WTC11 (cell line): ENCODE measurements around the gene LGR6. TPM values are rescaled to one million over a fixed set of nuclear protein-coding genes. Genes with fewer than 3 reads are reported as not detected.

ENCODE experiments used
- ATAC-seq: fragments of 200-7000 bp; cut with Tn5 transposase; 2 replicates; pipeline ENCODE4 v1.10.0; 2021; ENCODE audit warnings: mild to moderate bottlenecking, moderate library complexity
- CTCF ChIA-PET: fragments of 300-600 bp; sonication (Branson Sonifier 250); formaldehyde crosslinking; loops from one replicate; lab custom pipeline; 2021; ENCODE audit warnings: antibody characterized with exemption; lab: Charles Lee
- POLR2A ChIA-PET: fragments of 350-600 bp; sonication (Branson Sonifier 250); formaldehyde crosslinking; loops from one replicate; lab custom pipeline; 2021; ENCODE audit warnings: antibody characterized with exemption; lab: Charles Lee
- DNase-seq: peaks from one replicate; pipeline ENCODE4 v3.0.0; 2021; ENCODE audit warnings: low spot score
- H3K27ac Mint-ChIP-seq: 2 replicates; pipeline ENCODE4 v1.8.0; 2021; ENCODE audit warnings: mixed read lengths
- H3K27me3 Mint-ChIP-seq: 2 replicates; pipeline ENCODE4 v1.8.0; 2021; ENCODE audit warnings: low read depth, mild to moderate bottlenecking, moderate library complexity, mixed read lengths
- H3K36me3 Mint-ChIP-seq: 2 replicates; pipeline ENCODE4 v1.8.0; 2021; ENCODE audit warnings: mixed read lengths
- H3K4me1 Mint-ChIP-seq: 2 replicates; pipeline ENCODE4 v1.8.0; 2022; ENCODE audit warnings: mixed read lengths
- H3K4me3 Mint-ChIP-seq: 2 replicates; pipeline ENCODE4 v1.8.0; 2021; ENCODE audit warnings: mild to moderate bottlenecking, moderate library complexity, mixed read lengths
- H3K9me3 Mint-ChIP-seq: 2 replicates; pipeline ENCODE4 v1.8.0; 2021; ENCODE audit warnings: mixed read lengths
- CBFB ChIP-seq: sonication (generic); formaldehyde crosslinking; IDR thresholded peaks from 2 replicates; pipeline ENCODE4 v1.8.1; 2022; ENCODE audit warnings: mild to moderate bottlenecking, low read depth, missing genetic modification reagents
- EMX1 ChIP-seq: fragments of 250-450 bp; sonication (Bioruptor Pico); IDR thresholded peaks from 2 replicates; pipeline ENCODE4 v1.8.0; 2021; ENCODE audit warnings: mild to moderate bottlenecking
- NFYB ChIP-seq: sonication (generic); formaldehyde crosslinking; conservative IDR thresholded peaks from 2 replicates; pipeline ENCODE4 v1.8.0; 2022; ENCODE audit warnings: low read depth, missing genetic modification reagents
- NR3C1 ChIP-seq: sonication (generic); formaldehyde crosslinking; conservative IDR thresholded peaks from 2 replicates; pipeline ENCODE4 v1.8.1; 2023; ENCODE audit warnings: low read depth, mild to moderate bottlenecking, missing genetic modification reagents
- OVOL2 ChIP-seq: fragments of 250-450 bp; sonication (Bioruptor Pico); IDR thresholded peaks from 2 replicates; pipeline ENCODE4 v1.9.0; 2021; ENCODE audit warnings: mild to moderate bottlenecking, borderline replicate concordance
- PRRX2 ChIP-seq: fragments of 250-450 bp; sonication (Bioruptor Pico); IDR thresholded peaks from 2 replicates; pipeline ENCODE4 v1.8.0; 2021; ENCODE audit warnings: mild to moderate bottlenecking
- RORB ChIP-seq: fragments of 250-450 bp; sonication (Bioruptor Pico); IDR thresholded peaks from 2 replicates; pipeline ENCODE4 v1.9.0; 2021; ENCODE audit warnings: mild to moderate bottlenecking
- SMAD3 ChIP-seq: sonication (generic); formaldehyde crosslinking; IDR thresholded peaks from 2 replicates; pipeline ENCODE4 v1.8.0; 2022; ENCODE audit warnings: missing genetic modification reagents, mild to moderate bottlenecking, borderline replicate concordance
- SMAD4 ChIP-seq: sonication (generic); formaldehyde crosslinking; IDR thresholded peaks from 2 replicates; pipeline ENCODE4 v1.8.0; 2022; ENCODE audit warnings: mild to moderate bottlenecking, missing genetic modification reagents
- total RNA-seq: library from RNA; stranded (reverse); gene quantifications from 3 replicates; pipeline ENCODE4 v1.2.3, GENCODE V29; 2021
- TF ChIP-seq, protein P1 (sequence below): sonication (generic); formaldehyde crosslinking; IDR thresholded peaks from 2 replicates; pipeline ENCODE4 v1.8.1; 2022; ENCODE audit warnings: mild to moderate bottlenecking, missing genetic modification reagents, moderate library complexity, borderline replicate concordance
- TF ChIP-seq, protein P2 (sequence below): sonication (generic); formaldehyde crosslinking; IDR thresholded peaks from 2 replicates; pipeline ENCODE4 v1.8.0; 2023; ENCODE audit warnings: missing genetic modification reagents
- TF ChIP-seq, protein P3 (sequence below): sonication (generic); formaldehyde crosslinking; IDR thresholded peaks from 2 replicates; pipeline ENCODE4 v1.8.1; 2022; ENCODE audit warnings: mild to moderate bottlenecking, moderate library complexity, missing genetic modification reagents
- TF ChIP-seq, protein P4 (sequence below): fragments of 250-450 bp; sonication (Bioruptor Pico); IDR thresholded peaks from 2 replicates; pipeline ENCODE4 v1.9.0; 2021; ENCODE audit warnings: mild to moderate bottlenecking, borderline replicate concordance
- TF ChIP-seq, protein P5 (sequence below): fragments of 250-450 bp; sonication (Bioruptor Pico); IDR thresholded peaks from 2 replicates; pipeline ENCODE4 v1.9.0; 2021; ENCODE audit warnings: moderate library complexity, mild to moderate bottlenecking, inconsistent platforms, borderline replicate concordance

LGR6 gene
- total RNA-seq, 1 experiment from 2014 or later = 1.1 TPM

DNA sequence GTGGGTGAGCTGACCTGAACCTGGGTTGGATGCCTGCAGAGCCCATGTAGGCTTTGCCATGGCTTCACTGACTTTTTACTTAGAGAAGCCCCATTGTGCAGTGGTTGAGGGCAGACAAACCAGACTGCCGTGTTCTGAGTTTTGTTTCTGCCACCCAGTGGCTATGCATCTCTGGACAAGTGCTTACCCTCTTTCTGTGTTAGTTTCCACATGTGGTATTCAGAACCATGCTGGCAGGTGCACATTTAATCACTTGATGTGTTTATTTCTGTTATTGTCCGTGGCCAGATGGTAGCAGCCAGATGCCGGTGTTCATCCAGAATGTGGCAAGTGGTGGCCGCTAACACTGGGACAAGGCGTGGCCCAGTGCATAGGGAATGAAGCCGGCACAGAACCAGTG, 22.9 kb upstream of the LGR6 start:
- ChIA-PET CTCF (interaction anchor here (1.3 to 1.4 kb wide), 2 partner anchors 14 to 16 kb away, joined by 3 to 6 read pairs; no protein-coding TSS in a partner anchor), POLR2A (no interaction called here)
- H3K4me1 Mint-ChIP-seq = peaks cover 9% of the 10 kb centered on the region
- no peak overlapping the region for H3K27ac Mint-ChIP-seq
- TF ChIP-seq, protein P1, sequence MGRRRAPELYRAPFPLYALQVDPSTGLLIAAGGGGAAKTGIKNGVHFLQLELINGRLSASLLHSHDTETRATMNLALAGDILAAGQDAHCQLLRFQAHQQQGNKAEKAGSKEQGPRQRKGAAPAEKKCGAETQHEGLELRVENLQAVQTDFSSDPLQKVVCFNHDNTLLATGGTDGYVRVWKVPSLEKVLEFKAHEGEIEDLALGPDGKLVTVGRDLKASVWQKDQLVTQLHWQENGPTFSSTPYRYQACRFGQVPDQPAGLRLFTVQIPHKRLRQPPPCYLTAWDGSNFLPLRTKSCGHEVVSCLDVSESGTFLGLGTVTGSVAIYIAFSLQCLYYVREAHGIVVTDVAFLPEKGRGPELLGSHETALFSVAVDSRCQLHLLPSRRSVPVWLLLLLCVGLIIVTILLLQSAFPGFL (CRISPR knock-in tag) = no peak
- TF ChIP-seq NR3C1 (CRISPR knock-in tag) (no peak), EMX1 (no peak), NFYB (CRISPR knock-in tag) (no peak)
- ATAC-seq = no peak
- no peak for DNase-seq
- no peaks in the 10 kb centered on the region for H3K36me3 Mint-ChIP-seq
- H3K4me3 Mint-ChIP-seq = no peak overlapping the region
- no peaks in the 10 kb centered on the region for H3K9me3 Mint-ChIP-seq
- no peaks in the 10 kb centered on the region for H3K27me3 Mint-ChIP-seq

DNA sequence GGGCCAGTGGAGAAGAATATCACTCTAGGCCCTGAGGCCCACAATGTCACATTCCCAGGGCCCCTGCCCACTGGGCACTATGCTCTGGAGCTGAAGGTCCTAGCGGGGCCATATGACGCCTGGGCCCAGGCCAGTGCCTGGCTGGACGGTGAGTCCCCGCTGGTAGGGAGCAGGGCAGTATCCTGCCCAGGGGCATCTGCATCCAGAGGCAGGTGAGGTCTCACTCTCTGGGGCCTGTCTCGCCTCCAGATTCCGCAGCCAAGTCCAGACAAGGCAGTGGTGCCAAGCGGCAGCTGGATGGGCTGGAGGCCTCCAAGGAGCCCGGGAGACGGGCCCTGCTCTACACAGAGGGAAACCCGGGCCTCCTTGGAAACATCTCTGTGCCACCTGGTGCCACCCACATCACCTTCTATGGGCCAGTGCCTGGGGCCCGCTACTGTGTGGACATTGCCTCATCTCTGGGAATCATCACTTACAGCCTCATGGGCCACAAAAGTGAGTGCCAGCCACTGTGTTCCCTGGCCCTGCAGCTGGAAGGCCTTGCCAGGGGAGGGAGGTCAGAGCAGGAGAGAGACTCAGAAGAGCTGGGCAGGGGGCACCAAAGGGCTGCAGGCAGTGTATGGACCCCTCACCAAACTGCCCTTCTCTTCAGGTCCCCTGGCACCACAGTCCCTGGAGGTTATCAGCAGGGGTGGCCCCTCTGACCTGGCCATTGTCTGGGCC, 22.1 kb upstream of the LGR6 start:
- H3K9me3 Mint-ChIP-seq = no peaks in the 10 kb centered on the region
- DNase-seq (no peak), ATAC-seq (no peak)
- TF ChIP-seq, protein P2, sequence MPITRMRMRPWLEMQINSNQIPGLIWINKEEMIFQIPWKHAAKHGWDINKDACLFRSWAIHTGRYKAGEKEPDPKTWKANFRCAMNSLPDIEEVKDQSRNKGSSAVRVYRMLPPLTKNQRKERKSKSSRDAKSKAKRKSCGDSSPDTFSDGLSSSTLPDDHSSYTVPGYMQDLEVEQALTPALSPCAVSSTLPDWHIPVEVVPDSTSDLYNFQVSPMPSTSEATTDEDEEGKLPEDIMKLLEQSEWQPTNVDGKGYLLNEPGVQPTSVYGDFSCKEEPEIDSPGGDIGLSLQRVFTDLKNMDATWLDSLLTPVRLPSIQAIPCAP (CRISPR knock-in tag) = no peak
- no peak for TF ChIP-seq OVOL2 (CRISPR knock-in tag)
- no peak for TF ChIP-seq SMAD3 (CRISPR knock-in tag)
- TF ChIP-seq EMX1 = no peak
- TF ChIP-seq, all 79 proteins: peak for 0
- H3K4me1 Mint-ChIP-seq = peaks cover 5% of the 10 kb centered on the region
- H3K4me3 Mint-ChIP-seq = no peak overlapping the region
- H3K36me3 Mint-ChIP-seq = no peaks in the 10 kb centered on the region
- H3K27me3 Mint-ChIP-seq = no peaks in the 10 kb centered on the region
- no peak overlapping the region for H3K27ac Mint-ChIP-seq
- POLR2A ChIA-PET = no interaction called here
- CTCF ChIA-PET = interaction anchor here (1.1 to 1.4 kb wide), 2 partner anchors 14 to 17 kb away, joined by 3 read pairs; no protein-coding TSS in a partner anchor

DNA sequence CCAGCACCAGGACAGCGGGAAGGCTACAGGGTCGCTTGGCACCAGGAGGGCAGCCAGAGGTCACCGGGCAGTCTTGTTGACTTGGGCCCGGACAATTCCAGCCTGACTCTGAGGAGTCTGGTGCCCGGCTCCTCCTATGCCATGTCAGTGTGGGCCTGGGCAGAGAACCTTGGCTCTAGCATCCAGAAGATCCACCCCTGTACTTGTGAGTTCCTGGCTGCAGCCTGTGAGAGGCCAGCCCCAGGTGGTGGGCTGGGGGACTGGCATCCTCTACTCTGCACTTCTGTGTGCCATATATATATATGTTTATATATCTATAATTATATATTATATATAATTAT, 21.6 kb upstream of the LGR6 start:
- H3K9me3 Mint-ChIP-seq = no peaks in the 10 kb centered on the region
- TF ChIP-seq RORB (CRISPR knock-in tag) = no peak
- TF ChIP-seq, protein P3, sequence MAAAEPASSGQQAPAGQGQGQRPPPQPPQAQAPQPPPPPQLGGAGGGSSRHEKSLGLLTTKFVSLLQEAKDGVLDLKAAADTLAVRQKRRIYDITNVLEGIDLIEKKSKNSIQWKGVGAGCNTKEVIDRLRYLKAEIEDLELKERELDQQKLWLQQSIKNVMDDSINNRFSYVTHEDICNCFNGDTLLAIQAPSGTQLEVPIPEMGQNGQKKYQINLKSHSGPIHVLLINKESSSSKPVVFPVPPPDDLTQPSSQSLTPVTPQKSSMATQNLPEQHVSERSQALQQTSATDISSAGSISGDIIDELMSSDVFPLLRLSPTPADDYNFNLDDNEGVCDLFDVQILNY (CRISPR knock-in tag) = no peak
- TF ChIP-seq SMAD3 (CRISPR knock-in tag) = no peak
- TF ChIP-seq PRRX2 (CRISPR knock-in tag) = no peak
- TF ChIP-seq, protein P4, sequence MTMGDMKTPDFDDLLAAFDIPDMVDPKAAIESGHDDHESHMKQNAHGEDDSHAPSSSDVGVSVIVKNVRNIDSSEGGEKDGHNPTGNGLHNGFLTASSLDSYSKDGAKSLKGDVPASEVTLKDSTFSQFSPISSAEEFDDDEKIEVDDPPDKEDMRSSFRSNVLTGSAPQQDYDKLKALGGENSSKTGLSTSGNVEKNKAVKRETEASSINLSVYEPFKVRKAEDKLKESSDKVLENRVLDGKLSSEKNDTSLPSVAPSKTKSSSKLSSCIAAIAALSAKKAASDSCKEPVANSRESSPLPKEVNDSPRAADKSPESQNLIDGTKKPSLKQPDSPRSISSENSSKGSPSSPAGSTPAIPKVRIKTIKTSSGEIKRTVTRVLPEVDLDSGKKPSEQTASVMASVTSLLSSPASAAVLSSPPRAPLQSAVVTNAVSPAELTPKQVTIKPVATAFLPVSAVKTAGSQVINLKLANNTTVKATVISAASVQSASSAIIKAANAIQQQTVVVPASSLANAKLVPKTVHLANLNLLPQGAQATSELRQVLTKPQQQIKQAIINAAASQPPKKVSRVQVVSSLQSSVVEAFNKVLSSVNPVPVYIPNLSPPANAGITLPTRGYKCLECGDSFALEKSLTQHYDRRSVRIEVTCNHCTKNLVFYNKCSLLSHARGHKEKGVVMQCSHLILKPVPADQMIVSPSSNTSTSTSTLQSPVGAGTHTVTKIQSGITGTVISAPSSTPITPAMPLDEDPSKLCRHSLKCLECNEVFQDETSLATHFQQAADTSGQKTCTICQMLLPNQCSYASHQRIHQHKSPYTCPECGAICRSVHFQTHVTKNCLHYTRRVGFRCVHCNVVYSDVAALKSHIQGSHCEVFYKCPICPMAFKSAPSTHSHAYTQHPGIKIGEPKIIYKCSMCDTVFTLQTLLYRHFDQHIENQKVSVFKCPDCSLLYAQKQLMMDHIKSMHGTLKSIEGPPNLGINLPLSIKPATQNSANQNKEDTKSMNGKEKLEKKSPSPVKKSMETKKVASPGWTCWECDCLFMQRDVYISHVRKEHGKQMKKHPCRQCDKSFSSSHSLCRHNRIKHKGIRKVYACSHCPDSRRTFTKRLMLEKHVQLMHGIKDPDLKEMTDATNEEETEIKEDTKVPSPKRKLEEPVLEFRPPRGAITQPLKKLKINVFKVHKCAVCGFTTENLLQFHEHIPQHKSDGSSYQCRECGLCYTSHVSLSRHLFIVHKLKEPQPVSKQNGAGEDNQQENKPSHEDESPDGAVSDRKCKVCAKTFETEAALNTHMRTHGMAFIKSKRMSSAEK (CRISPR knock-in tag) = no peak
- TF ChIP-seq CBFB = no peak
- TF ChIP-seq SMAD4 (CRISPR knock-in tag) = no peak
- TF ChIP-seq, protein P5, sequence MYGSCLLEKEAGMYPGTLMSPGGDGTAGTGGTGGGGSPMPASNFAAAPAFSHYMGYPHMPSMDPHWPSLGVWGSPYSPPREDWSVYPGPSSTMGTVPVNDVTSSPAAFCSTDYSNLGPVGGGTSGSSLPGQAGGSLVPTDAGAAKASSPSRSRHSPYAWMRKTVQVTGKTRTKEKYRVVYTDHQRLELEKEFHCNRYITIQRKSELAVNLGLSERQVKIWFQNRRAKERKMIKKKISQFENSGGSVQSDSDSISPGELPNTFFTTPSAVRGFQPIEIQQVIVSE = no peak
- no peaks in the 10 kb centered on the region for H3K36me3 Mint-ChIP-seq
- CTCF ChIA-PET = interaction anchor here (1.1 to 1.4 kb wide), 2 partner anchors 13 to 17 kb away, joined by 3 read pairs; no protein-coding TSS in a partner anchor
- H3K27ac Mint-ChIP-seq = no peak overlapping the region
- ATAC-seq (no peak), DNase-seq (no peak)
- H3K4me1 Mint-ChIP-seq = peaks cover 2% of the 10 kb centered on the region; the same call in 1 of the 2 replicates
- H3K4me3 Mint-ChIP-seq = no peak overlapping the region
- no peaks in the 10 kb centered on the region for H3K27me3 Mint-ChIP-seq
- POLR2A ChIA-PET = no interaction called here
